Measurements from ENCODE around the gene ATR. TPM values are rescaled to one million over a fixed set of nuclear protein-coding genes. Genes with fewer than 3 reads are reported as not detected.
A peak's percentile ranks its signal among the peaks of the same experiment; 100 is the strongest.
"Not testable (repeated sequence)": the region's sequence is repeated elsewhere in the genome, so short reads cannot be mapped to it uniquely, and the experiment has no call there.

ATR gene
- total RNA-seq, 1 donor from 2014 or later = 45.7 TPM

DNA sequence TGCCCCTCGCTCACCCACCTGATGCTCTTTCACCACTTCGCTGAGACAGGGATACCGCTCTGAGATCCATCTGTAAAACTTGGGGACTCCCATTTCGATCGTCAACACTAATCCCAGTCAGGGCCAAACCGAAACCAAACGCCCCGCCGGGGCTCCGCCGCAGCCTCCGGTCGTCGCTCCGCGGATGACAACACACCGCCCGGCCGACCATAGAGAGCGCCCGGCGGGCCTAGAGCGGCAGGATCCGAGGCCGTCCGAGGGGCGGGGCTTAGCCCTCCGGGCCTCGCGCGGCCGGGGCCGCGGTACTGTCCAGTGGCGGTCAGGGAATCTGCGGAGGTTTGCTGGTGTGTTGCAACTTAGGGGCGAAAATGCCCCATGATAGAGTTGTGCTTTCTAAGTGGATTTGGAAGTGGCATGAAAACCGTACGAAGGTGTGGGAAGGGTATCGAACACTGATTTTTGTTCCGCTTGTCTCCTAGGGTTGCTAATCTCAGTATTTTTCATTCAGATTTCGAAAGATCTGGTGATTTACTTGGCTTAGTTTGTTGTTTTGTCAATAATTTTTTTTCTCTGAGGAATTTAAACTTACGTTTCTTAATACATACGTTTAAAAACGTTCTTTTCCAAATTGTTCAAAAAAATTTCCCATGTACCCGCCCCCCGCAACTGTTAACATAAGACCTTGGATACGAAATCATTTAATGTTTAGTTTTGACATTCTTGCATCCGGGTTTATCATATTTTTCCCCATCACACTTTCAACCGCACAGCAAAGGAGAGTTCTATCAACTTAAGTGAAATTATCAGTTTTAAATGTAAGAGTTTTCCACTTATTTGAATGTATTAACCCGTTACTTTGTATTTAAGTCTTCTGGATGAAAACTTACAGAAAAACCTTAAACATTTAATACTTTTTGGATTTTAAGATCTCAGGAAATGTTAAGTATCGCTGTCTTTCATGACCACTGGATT, 130.4 kb downstream of the ATR start, which contains the start of gene XRN1:
XRN1 (minus strand) TSS at position 186 of the 972 bp plus-strand sequence; CDS start at position 93, 93 bp downstream.
- peak; percentile 93 for DNase-seq (ENCODE audit: low spot score)

DNA sequence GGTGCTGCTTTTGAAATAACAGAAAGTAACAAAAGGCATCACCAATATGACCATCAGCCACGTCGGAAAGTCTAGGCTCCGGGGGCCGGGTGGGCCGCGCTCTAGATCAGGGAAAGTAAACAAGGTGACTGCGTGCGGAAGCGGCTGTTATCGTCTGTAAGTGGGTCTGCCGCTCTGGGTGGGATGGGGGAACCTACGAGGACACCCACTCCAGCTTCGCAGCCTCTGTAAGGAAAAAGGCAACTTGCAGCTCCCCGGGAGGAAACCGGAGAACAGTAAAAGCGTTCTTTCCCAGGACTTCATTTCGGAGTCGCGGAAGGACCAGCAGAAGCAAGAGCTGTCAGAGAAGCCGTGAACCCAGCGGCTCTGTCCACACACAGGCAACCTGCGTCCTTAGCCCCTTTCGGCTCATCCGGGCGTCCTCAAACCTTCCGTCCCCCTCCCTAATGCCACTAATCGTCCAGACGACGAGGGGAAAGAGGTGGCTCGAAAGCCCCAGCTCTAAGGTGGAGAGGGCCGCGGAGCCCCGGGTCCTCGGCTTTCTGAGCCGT, 131.2 kb downstream of the ATR start:
- peak; percentile 46 for DNase-seq (ENCODE audit: low spot score)

DNA sequence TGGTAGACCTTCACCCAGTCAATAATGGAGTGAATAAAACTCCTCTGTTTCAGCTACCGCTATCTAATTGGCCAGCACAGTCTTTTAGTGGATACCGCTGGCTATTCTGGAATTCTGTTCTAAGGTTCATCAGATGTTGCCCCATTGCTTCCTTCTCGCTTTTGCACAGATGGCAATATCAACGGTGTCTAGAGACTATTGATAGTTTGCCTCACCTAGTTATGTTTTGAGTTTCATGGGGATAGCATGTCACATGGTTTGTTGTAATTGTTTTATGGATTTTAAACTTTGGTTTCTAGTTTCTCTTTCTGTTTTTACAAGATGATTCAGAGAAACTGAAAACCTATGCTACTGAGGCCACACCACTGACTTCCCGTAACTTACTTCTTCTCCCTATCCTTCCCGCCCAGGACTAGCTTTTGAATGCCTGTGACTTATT, 132.7 kb downstream of the ATR start:
- DNase-seq (ENCODE audit: low spot score) = no peak

DNA sequence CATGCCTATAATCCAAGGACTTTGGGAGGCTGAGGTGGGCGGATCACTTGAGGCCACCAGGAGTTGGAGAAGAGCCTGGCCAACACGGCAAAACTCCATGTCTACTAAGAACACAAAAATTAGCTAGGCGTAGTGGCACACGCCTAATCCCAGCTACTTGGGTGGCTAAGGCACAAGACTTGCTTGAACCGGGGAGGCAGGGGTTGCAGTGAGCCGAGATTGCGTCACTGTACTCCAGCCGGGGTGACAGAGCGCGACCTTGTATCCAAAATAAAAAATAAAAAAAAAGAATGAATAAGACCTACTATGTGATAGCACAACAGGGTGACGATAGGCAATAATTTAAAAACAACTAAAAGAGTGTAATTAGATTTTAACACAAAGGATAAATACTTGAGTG, 134.2 kb downstream of the ATR start:
- no peak for DNase-seq (ENCODE audit: low spot score)

- not testable (repeated sequence) for DNase-seq (ENCODE audit: low spot score)
Observed at GRCh38 chr3:142443060-142443459, 135.5 kb downstream of the ATR start.

GRCh38 chr3:142439499-142440220, 138.9 kb downstream of the ATR start:
- not testable (repeated sequence) for DNase-seq (ENCODE audit: low spot score)

DNA sequence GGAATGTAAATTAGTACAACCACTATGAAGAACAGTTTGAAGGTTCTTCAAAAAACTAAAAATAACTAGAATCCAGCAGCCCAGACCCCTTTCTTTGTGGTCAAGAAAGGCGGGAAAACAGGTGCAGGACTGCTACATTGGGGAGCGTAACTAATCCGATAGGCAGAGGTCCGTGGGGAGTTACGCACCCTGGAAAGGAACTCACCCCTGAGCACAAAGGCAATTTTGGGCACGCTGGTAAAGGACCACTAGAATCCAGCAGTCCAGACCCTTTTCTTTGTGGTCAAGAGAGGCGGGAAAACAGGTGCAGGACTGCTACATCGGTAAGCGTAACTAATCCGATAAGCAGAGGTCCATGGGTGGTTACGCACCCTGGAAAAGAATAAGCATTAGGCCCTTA, 140.4 kb downstream of the ATR start:
- not testable (repeated sequence) for DNase-seq (ENCODE audit: low spot score)

DNA sequence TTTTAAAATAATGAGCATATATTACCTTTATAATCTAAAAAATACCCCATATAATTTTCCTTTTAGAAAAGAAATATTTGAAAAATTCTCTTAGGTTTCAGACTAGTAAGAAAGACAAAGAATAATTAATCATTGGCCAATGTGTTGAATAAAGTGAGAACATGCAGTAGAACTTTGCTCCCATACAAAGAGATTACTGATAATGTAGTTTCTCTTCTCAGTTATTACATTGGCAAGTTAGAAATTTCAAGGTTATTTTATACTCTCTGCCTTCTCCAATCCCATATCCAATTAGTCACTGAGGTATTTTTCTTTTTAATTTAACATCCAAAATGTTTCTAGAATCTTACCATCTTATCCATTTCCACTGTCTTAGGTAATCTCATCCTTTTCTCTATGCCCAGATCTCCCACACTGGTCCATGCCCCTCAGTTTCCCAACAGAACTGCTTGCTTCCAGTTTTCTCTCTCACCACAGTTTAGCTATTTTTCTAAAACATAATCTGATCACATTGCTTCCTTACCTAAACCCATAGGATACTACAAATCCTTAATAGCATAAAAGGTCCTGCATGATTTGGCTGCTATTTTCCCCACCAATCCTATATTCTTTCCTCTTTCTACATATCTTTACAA, 141.5 kb downstream of the ATR start:
- DNase-seq (ENCODE audit: low spot score) = no peak

- DNase-seq (ENCODE audit: low spot score) = no peak
Observed at GRCh38 chr3:142434503-142434902, 144.0 kb downstream of the ATR start.

DNA sequence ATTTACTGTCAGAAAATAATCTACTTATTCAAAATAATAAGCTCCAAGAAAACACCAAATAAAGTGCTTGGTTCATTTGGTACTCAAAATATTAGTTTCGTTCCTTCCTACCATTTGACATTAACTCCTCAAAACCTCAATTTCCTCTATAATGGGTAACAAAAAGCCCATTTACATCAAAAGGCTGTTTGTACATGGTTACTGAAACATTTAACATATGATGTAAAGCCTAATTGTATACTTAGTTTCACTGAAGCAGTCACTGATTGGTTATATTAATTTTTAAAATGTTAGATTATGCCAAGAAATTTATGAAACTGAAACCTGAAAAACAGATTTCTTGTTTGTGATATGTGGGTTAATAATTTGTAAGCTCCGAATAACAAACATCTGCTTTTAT, 145.4 kb downstream of the ATR start:
- DNase-seq (ENCODE audit: low spot score) = no peak

GRCh38 chr3:142429582-142429981, 149.0 kb downstream of the ATR start:
- no peak for DNase-seq (ENCODE audit: low spot score)

- no peak for DNase-seq (ENCODE audit: low spot score)
Observed at GRCh38 chr3:142424754-142425153, 153.8 kb downstream of the ATR start.

GRCh38 chr3:142418926-142419592, 159.5 kb downstream of the ATR start:
- DNase-seq (ENCODE audit: low spot score) = no peak

GRCh38 chr3:142417302-142417701, 161.2 kb downstream of the ATR start:
- DNase-seq (ENCODE audit: low spot score) = no peak

DNA sequence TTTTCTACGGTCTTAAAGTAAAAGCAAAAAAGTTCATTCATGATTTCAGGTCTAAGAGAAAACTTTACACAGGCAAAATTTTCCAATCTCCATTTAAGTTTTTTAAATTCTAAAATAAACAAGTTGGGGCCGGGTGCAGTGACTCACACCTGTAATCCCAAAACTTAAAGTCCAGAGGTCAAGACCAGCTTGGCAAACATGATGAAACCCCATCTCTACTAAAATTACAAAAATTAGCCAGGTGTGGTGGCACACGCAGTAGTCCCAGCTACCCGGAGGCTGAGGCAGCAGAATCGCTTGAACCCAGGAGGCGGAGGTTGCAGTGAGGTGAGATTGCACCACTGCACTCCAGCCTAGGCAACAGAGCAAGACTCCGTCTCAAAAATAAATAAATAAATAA, 178.0 kb downstream of the ATR start:
- DNase-seq (ENCODE audit: low spot score) = not testable (repeated sequence)

Other genes starting within 250 kb of the ATR start
- 72.8 TPM for gene XRN1, start 130.7 kb downstream of the ATR start, total RNA-seq
- gene PLS1, start 17.7 kb upstream of the ATR start, total RNA-seq = 70.5 TPM
- 22.5 TPM for gene TRPC1, start 145.3 kb upstream of the ATR start, total RNA-seq